ENCODE measurements around the gene AMZ1.

Gene AMZ1

GRCh38 chr7:2661602-2662272, 26.3 kb upstream of the AMZ1 start:
- CTCF ChIA-PET, result interaction anchor here (1.0 kb wide), 1 partner anchor 10 kb away, joined by 6 read pairs; no protein-coding TSS in a partner anchor

DNA sequence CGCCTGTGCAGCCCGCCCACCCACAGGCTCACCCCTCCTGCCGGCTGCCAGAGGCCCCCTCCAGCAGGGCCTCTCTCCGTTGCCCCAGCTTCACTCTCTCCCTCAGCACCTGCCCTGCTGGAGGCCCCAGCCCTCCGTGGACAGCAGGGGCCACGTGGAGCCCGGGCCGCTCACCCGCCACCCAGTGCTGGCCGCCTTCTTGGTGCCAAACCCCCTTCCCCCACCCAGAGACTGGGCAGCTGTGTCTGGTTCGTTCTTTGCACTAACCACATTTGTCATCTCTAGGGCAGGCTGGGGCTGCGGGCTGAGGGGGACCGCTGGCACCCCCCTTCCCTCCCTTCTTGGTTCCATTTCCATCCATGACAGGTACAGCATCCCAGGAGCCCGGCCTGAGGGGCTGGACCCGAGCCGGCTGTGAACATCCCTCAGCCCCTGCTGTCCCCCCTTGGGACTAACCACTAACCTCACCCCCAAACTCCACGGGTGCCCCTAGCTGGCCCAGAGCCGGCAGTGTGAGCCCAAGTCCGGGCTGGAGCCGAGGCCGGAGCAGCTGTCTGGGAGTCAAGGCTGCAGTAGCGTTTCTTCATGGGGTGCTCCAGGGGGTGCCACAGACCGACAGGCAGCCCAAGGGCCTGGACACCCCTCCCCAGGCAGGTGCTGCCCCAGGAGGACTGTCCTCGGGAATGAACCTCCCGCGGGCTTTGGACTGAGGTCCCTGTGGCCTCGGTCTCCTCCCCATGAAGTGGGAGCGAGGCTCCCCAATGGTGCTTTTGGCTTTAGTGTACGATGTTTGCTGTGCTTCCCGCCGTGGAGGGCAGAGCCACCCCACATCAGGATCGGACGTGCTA, 25.5 kb upstream of the AMZ1 start:
- H3K27ac ChIP-seq, result peak overlapping the region; percentile 32
- ChIA-PET POLR2A (ENCODE audit: low non-redundant PET) (no interaction called here), CTCF (interaction anchor here (0.6 to 1.0 kb wide), 4 partner anchors 9 to 430 kb away, joined by 3 to 6 read pairs (median 3); no protein-coding TSS in a partner anchor)
- DNase-seq (ENCODE audit: low spot score), result no peak
- TF ChIP-seq, protein P1, sequence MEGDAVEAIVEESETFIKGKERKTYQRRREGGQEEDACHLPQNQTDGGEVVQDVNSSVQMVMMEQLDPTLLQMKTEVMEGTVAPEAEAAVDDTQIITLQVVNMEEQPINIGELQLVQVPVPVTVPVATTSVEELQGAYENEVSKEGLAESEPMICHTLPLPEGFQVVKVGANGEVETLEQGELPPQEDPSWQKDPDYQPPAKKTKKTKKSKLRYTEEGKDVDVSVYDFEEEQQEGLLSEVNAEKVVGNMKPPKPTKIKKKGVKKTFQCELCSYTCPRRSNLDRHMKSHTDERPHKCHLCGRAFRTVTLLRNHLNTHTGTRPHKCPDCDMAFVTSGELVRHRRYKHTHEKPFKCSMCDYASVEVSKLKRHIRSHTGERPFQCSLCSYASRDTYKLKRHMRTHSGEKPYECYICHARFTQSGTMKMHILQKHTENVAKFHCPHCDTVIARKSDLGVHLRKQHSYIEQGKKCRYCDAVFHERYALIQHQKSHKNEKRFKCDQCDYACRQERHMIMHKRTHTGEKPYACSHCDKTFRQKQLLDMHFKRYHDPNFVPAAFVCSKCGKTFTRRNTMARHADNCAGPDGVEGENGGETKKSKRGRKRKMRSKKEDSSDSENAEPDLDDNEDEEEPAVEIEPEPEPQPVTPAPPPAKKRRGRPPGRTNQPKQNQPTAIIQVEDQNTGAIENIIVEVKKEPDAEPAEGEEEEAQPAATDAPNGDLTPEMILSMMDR (conservative IDR thresholded peaks at IDR 0.05; ENCODE audit: low read depth), result no peak

More at GRCh38 chr7:2661602-2662272, 26.3 kb upstream of the AMZ1 start:
- no peak overlapping the region for H3K27ac ChIP-seq
- TF ChIP-seq, protein P1 (conservative IDR thresholded peaks at IDR 0.05; ENCODE audit: low read depth), result no peak
- POLR2A ChIA-PET (ENCODE audit: low non-redundant PET), result no interaction called here
- no peak for DNase-seq (ENCODE audit: low spot score)

DNA sequence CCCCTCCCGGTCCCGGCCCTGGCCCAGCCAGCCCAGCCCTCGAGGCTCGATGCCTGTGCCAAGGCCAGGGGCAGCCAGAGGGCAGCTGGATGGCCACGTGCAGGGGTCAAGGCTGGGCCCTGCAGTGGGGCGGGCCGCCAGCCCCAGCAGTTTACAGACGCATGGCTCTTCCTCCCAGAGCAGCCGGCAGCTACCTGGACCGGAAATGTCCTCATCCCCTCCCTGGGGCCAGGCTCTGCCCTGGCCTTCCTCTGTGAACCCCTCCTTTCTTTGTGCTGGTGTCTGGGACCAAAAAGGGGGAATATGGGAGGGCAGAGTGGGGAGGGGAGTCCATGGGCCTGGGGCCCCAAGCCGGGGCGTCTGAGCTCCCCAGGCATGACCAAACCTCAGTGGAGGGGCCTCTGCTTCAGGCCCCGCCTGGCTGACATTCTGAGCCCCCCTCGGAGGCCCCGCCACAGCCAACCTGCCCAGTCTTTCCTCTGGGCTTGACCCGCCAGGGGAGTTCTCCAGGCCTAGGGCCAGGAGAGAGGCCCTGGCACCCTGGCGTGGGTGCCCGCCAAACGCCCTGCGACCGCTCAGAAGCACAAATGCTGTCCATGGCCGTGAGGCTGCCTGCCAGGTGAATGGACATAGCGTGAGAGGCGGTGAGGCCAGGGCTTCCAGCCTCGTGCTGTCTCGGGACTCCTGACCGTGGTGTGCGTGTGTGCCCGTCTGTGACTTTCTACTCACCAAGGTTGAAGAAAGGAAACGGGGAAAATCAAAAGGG, 24.7 kb upstream of the AMZ1 start:
- ChIA-PET POLR2A (ENCODE audit: low non-redundant PET) (no interaction called here), CTCF (interaction anchor here (0.6 to 0.7 kb wide), 3 partner anchors 11 to 429 kb away, joined by 3 read pairs; no protein-coding TSS in a partner anchor)
- DNase-seq (ENCODE audit: low spot score), result no peak
- TF ChIP-seq, protein P1 (conservative IDR thresholded peaks at IDR 0.05; ENCODE audit: low read depth), result no peak
- peak overlapping the region; percentile 32 for H3K27ac ChIP-seq

DNA sequence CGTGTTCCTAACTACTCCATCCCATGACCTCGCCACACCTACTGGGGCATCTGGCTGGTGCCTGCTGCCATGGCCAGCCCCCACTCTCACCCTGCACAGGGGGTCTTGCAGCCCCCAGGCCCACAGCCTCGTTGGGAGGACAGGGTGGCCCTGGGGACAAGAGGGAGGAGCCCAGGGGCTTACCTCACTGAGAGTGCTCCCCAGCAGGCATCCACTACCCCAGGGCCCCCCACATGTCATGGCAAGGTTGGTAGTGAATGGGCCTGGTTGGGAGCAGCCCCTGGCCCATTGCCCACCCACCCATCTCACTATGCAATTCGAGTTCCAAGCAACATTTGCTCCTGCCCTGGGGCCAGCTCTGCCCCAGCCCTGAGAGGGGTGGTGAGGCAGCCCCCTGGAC, 24.0 kb upstream of the AMZ1 start:
- no peak for DNase-seq (ENCODE audit: low spot score)
- TF ChIP-seq, protein P1 (conservative IDR thresholded peaks at IDR 0.05; ENCODE audit: low read depth), result no peak
- ChIA-PET POLR2A (ENCODE audit: low non-redundant PET) (no interaction called here), CTCF (no interaction called here)
- H3K27ac ChIP-seq, result peak overlapping the region; percentile 32

DNA sequence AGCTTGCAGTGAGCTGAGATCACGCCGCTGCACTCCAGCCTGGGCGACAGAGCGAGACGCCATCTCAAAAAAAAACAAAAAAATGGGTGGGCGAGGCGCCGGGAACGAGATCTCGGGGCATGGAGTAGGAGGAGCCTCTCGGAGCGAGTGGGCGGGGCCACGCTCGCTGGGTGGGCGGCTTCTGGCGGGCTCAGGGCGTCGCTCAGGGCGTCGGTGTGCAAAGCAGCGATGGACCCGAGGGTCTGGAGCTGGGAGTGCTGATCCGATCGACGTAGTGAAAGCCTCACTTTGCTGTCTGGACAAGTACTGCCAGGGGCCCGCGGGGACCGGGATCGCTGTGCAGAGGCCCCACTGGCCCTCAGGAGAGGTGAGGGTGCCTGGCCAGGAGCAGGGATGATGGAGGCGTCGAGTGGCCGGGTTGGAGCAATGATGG, 22.6 kb upstream of the AMZ1 start:
- TF ChIP-seq, protein P1 (conservative IDR thresholded peaks at IDR 0.05; ENCODE audit: low read depth), result no peak
- DNase-seq (ENCODE audit: low spot score), result no peak
- ChIA-PET CTCF (interaction anchor here (1.2 kb wide), 1 partner anchor 11 kb away, joined by 5 read pairs; no protein-coding TSS in a partner anchor), POLR2A (ENCODE audit: low non-redundant PET) (no interaction called here)
- no peak overlapping the region for H3K27ac ChIP-seq

DNA sequence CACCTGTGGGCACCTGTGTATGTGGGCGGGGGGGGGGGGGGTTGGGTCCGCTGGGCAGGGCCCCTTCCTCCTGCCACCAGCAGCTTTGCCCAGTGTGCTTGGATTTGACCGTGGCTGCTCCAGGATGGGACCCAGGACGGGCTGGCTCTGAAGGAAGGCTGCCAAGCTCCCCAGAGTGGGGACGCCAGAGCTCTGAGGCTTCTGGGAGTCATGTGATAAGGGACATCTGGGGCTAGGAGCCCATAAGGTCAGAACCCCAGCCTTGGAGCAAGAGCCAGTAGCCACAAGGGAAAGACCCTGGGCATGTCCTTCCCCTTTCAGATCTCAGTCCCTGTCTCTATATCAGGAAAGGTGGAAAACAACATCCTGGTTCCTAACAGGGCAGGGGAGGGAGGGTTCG, 21.8 kb upstream of the AMZ1 start:
- CTCF ChIA-PET, result interaction anchor here (1.2 to 1.3 kb wide), 2 partner anchors 12 to 14 kb away, joined by 3 to 5 read pairs; no protein-coding TSS in a partner anchor
- DNase-seq (ENCODE audit: low spot score), result no peak
- POLR2A ChIA-PET (ENCODE audit: low non-redundant PET), result no interaction called here
- TF ChIP-seq, protein P1 (conservative IDR thresholded peaks at IDR 0.05; ENCODE audit: low read depth), result no peak
- no peak overlapping the region for H3K27ac ChIP-seq

Data from RWPE1 (cell line).